Peyer's patch (tissue), 4 donors: Measurements from ENCODE around the gene UCHL5. TPM values are rescaled to one million over a fixed set of nuclear protein-coding genes. Genes with fewer than 3 reads are reported as not detected.

ENCODE experiments used
- DNase-seq, 3 donors: peaks; one replicate each; pipeline ENCODE4 v3.0.0-alpha.2; 2017 to 2019
- H3K27ac ChIP-seq, 4 donors: fragments of 200-600 bp; sonication (generic); one replicate each; pipeline ENCODE4 v1.5.1; 2016 to 2019
- H3K27me3 ChIP-seq, 2 donors: fragments of 200-600 bp; sonication (generic); one replicate each; pipeline ENCODE4 v1.5.1; 2019
- H3K36me3 ChIP-seq, 3 donors: fragments of 200-600 bp; sonication (generic); one replicate each; pipeline ENCODE4 v1.5.1; 2016 to 2019
- H3K4me1 ChIP-seq, 4 donors: fragments of 200-600 bp; sonication (generic); one replicate each; pipeline ENCODE4 v1.5.1; 2016 to 2019
- H3K4me3 ChIP-seq, 4 donors: fragments of 200-600 bp; sonication (generic); 1 replicate in 3 of 4; 2 replicates in 1 of 4; pipeline ENCODE4 v1.5.1; 2016 to 2019; ENCODE audit warnings: mild to moderate bottlenecking in 1 of 4
- H3K9me3 ChIP-seq, 4 donors: fragments of 200-600 bp; sonication (generic); one replicate each; pipeline ENCODE4 v1.5.1; 2016 to 2019; ENCODE audit warnings: mild to moderate bottlenecking in 1 of 4
- CTCF ChIP-seq, 6 experiments: fragments of 450-650 bp in 4 of 6; fragments of 200-600 bp in 2 of 6; sonication (generic) in 1 of 6; IDR thresholded peaks; one replicate each; pipeline ENCODE4 v1.5.1; 2017 to 2019; ENCODE audit warnings: antibody characterized with exemption in 6 of 6, mild to moderate bottlenecking in 3 of 6, moderate library complexity in 1 of 6
- POLR2A ChIP-seq, 2 donors: fragments of 450-650 bp; IDR thresholded peaks; one replicate each; pipeline ENCODE4 v1.5.1; 2017; ENCODE audit warnings: antibody characterized with exemption in 2 of 2, mild to moderate bottlenecking in 2 of 2, moderate library complexity in 2 of 2
- total RNA-seq, 4 donors: library from RNA; depleted of rRNA; stranded (reverse); fragments of >200 nt; gene quantifications; one replicate each; pipeline ENCODE4 v1.1.0, GENCODE V29; 2016

Gene UCHL5
- total RNA-seq, 4 donors from 2014 or later = 27.9 to 39.6 (median 34.3) TPM

GRCh38 chr1:193070942-193071341 is 11.8 kb upstream of the UCHL5 start:
- Histone ChIP-seq H3K27ac (no peak overlapping the region), H3K36me3 (peaks cover 0 to 4% (median 0%) of the 10 kb centered on the region in 3 donors), H3K4me3 (no peak overlapping the region), H3K4me1 (peaks cover 0 to 9% (median 2%) of the 10 kb centered on the region in 4 donors), H3K27me3 (no peaks in the 10 kb centered on the region), H3K9me3 (no peaks in the 10 kb centered on the region)
- no peak for DNase-seq
- TF ChIP-seq POLR2A (IDR thresholded peaks at IDR 0.05) = no peak
- no peak for TF ChIP-seq CTCF (IDR thresholded peaks at IDR 0.05)

- Histone ChIP-seq H3K27me3 (no peaks in the 10 kb centered on the region), H3K36me3 (peaks cover 0 to 4% (median 0%) of the 10 kb centered on the region in 3 donors), H3K9me3 (no peaks in the 10 kb centered on the region), H3K4me1 (peaks cover 0 to 9% (median 2%) of the 10 kb centered on the region in 4 donors), H3K27ac (peak overlapping the region in 1 of 4 donors; percentile 3), H3K4me3 (no peak overlapping the region)
- DNase-seq = no peak
- no peak for TF ChIP-seq CTCF (IDR thresholded peaks at IDR 0.05)
- TF ChIP-seq POLR2A (IDR thresholded peaks at IDR 0.05) = no peak
Observed at GRCh38 chr1:193070386-193070753, 11.2 kb upstream of the UCHL5 start.

GRCh38 chr1:193069748-193070385 is 10.7 kb upstream of the UCHL5 start:
- DNase-seq = no peak
- H3K36me3 ChIP-seq = peaks cover 0 to 4% (median 0%) of the 10 kb centered on the region in 3 donors
- H3K9me3 ChIP-seq = no peaks in the 10 kb centered on the region
- no peak overlapping the region for H3K27ac ChIP-seq
- TF ChIP-seq CTCF (IDR thresholded peaks at IDR 0.05) (peak in 2 of 6 experiments; percentile 11 to 14), POLR2A (IDR thresholded peaks at IDR 0.05) (no peak)
- H3K4me1 ChIP-seq = peaks cover 0 to 9% (median 2%) of the 10 kb centered on the region in 4 donors
- no peaks in the 10 kb centered on the region for H3K27me3 ChIP-seq
- no peak overlapping the region for H3K4me3 ChIP-seq

- H3K4me1 ChIP-seq = peaks cover 0 to 9% (median 2%) of the 10 kb centered on the region in 4 donors
- no peaks in the 10 kb centered on the region for H3K27me3 ChIP-seq
- TF ChIP-seq CTCF (IDR thresholded peaks at IDR 0.05) = no peak
- no peak for TF ChIP-seq POLR2A (IDR thresholded peaks at IDR 0.05)
- no peak overlapping the region for H3K27ac ChIP-seq
- peak overlapping the region in 1 of 4 donors; percentile 4 for H3K4me3 ChIP-seq
- no peak for DNase-seq
- no peaks in the 10 kb centered on the region for H3K9me3 ChIP-seq
- peaks cover 0 to 4% (median 0%) of the 10 kb centered on the region in 3 donors for H3K36me3 ChIP-seq
Observed at GRCh38 chr1:193068013-193068412, 8.9 kb upstream of the UCHL5 start.

- peaks cover 0 to 9% (median 5%) of the 10 kb centered on the region in 4 donors for H3K4me1 ChIP-seq
- H3K27me3 ChIP-seq = no peaks in the 10 kb centered on the region
- no peak for TF ChIP-seq POLR2A (IDR thresholded peaks at IDR 0.05)
- no peak for TF ChIP-seq CTCF (IDR thresholded peaks at IDR 0.05)
- no peak for DNase-seq
- peaks cover 0 to 4% (median 0%) of the 10 kb centered on the region in 3 donors for H3K36me3 ChIP-seq
- no peaks in the 10 kb centered on the region for H3K9me3 ChIP-seq
- H3K27ac ChIP-seq = no peak overlapping the region
- no peak overlapping the region for H3K4me3 ChIP-seq
Observed at GRCh38 chr1:193066606-193067005, 7.4 kb upstream of the UCHL5 start.
